GM10266 (cell line): ENCODE results near the gene SYT2.
"Not testable (repeated sequence)": the region's sequence is repeated elsewhere in the genome, so short reads cannot be mapped to it uniquely, and the experiment has no call there.

Experiments
- DNase-seq: peaks from one replicate; pipeline ENCODE4 v3.0.0; 2012; ENCODE audit errors: extremely low spot score
- TF ChIP-seq, protein P1 (sequence below): IDR thresholded peaks from 2 replicates; pipeline ENCODE4 v1.5.1; 2012; ENCODE audit warnings: mild to moderate bottlenecking, low read depth; ENCODE audit not compliant: control insufficient read depth, insufficient read depth; ENCODE audit errors: missing control alignments

SYT2 gene

DNA sequence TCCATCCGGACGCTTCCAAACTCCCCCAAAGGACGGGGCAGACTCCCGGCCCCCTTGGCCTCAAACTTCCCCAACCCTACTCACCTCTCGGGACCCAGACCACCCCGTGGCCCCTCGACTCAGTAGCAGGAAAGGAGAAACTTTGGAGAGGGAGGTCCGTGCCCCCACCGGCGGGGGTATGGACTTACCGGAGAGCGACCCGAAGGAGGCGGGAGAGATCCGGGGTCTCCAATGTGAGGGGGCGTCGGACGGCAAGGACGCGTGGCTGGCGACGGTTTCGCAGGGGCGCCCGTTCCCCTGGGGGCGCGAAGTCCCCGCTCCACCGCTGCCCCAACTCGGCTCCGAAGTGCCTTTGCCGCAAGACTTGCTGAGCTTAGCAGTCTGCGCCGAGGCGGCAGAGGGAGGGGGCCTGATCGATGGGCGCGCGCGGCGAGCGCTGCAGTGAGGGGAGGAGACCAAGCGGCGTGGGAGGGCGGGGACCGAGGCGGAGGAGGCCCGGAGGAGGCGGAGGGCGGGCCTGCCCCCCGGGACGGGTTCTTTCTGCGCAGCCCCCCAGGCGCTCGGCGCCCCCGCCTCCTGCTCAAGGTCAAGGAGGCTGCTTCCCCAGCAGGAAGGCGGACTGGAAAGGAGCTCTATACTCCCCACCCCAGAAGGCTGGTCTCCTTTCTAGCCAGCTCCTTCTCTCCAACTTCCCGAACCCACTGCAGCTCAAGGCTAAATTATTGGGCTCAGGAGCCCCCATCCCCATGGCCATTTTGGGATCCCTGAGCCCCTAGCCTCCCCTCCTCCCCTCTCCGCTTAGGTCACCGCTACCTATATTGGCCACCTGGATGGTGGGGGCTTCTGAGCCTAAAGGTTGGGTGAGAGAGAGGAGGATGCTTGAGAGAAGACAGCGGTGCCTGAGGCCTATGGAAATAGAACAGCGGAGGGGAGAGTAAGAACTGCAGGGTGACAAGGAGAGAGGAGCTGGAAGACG lies at the start of gene SYT2:
Gene SYT2 (minus strand): TSS at position 385 of the 976 bp plus-strand sequence. CDS start 104,682 bp downstream, outside the sequence.
- DNase-seq, result no peak
- TF ChIP-seq, protein P1, sequence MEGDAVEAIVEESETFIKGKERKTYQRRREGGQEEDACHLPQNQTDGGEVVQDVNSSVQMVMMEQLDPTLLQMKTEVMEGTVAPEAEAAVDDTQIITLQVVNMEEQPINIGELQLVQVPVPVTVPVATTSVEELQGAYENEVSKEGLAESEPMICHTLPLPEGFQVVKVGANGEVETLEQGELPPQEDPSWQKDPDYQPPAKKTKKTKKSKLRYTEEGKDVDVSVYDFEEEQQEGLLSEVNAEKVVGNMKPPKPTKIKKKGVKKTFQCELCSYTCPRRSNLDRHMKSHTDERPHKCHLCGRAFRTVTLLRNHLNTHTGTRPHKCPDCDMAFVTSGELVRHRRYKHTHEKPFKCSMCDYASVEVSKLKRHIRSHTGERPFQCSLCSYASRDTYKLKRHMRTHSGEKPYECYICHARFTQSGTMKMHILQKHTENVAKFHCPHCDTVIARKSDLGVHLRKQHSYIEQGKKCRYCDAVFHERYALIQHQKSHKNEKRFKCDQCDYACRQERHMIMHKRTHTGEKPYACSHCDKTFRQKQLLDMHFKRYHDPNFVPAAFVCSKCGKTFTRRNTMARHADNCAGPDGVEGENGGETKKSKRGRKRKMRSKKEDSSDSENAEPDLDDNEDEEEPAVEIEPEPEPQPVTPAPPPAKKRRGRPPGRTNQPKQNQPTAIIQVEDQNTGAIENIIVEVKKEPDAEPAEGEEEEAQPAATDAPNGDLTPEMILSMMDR, result no peak

DNA sequence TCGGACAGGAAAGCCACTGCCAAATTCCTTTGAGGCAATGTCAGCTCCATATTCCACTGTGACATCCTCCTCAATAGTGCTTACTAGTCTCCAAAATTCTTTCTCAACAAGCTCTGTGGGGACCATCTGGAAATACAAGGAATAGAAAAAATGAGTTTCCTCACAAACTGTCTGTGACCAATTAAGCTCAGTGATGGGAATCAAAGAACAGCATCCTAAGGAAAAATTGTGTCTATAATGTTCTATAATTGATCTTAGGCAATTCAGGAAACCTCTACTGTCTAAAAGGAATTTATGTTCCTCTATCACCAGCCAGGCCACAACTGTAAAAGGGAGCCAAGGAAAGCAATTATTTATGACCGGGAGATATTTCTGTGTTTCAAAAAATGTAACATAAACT lies 46.1 kb upstream of the SYT2 start:
- TF ChIP-seq, protein P1, result no peak
- no peak for DNase-seq

DNA sequence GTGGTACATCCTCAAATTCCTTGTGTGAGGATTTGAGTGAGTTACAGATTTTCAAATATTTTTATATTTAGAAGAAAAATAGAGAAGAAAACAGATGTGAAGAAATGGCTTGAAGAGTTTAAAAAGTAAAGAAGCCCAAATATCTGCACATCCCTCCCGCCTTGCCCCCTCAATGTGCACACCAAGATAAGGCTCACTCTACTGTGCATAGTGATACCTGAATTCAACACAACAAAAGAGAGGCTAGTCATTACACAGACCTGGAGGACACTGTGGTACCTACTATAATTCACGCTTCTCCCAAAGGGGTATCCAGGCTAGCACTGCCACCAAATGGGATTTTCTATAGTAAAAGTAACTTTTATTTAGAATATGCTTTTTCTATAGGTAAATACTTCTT lies 44.0 kb upstream of the SYT2 start:
- TF ChIP-seq, protein P1, result no peak
- DNase-seq, result no peak

DNA sequence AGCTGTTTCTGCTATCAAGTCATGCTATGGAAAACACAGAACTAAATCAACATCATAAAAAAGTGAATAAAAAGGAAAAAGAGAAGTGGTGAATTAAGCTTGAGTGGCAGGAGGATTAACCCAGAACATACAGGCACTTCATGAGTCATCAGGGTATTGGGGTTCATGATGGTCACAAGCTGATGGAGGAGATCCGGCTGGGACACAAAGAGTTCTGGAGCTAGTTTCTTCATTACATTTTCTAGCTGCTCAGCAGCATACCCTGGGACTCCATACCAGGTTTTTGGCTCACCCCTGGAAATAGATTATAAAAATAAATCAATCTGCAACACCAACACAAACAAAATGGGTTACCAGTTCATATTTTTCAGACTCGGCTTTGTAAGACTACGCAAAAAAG lies 42.5 kb upstream of the SYT2 start:
- TF ChIP-seq, protein P1, result no peak
- DNase-seq, result no peak

DNA sequence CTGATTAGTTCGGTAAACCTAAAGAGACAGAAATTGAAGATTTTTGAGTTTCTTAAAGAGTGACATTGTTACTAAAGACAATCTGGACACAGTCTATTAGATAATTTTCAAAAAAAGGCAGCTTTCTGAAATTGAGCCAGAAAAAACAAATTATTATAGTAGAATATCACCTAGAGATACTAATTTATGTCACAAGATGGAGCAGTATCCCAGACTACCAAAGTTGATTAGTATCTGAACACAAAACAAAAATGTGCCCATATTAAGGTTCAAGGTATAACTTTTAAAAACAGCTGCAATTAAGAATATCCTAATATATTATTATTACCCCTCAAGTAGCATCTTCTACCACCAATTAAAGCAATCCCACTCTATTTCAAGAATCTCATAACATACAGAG lies 40.5 kb upstream of the SYT2 start:
- TF ChIP-seq, protein P1, result no peak
- DNase-seq, result no peak

DNA sequence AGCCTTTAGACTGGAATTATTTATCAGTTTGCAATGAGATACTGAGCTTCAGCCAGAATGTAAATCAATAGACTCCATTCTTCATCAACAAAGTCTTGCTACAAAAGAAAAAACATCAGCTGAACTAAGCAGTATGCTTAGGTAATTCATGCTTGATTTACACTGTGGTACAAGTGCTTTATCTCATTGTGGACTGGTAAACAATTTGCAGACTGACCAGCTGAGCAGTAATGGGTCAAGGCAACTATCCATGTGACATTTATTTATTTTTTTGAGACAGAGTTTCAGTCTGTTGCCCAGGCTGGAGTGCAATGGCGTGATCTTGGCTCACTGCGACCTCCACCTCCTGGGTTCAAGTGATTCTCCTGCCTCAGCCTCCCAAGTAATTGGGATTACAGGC lies 39.8 kb upstream of the SYT2 start:
- TF ChIP-seq, protein P1, result no peak
- DNase-seq, result no peak

DNA sequence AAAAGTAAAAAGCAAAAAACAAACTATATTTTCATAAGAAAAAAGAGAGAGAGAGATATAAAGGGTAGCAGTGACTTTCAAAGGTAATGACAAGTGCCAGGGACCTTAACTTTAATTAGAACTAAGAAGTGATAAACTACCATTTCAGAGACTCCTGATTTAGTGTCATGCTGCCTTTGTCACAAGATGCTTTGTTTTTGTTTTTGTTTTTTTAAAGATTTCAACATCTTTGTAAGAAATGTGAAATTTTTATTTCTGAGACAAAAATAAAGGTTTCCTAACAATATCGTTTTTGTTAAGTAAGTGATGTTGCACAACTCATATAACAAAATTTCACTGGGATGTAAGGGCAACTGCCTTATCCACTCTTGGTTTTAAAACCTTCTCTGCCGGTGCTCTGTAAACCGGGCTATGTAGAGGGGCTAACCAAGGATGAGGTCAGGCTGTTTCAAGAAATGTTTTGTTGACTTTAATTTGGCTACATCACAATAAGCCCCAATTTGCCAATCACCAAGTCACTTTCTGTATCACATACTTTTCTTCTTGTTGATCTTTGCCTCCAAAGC lies 35.2 kb upstream of the SYT2 start:
- TF ChIP-seq, protein P1, result no peak
- DNase-seq, result no peak

DNA sequence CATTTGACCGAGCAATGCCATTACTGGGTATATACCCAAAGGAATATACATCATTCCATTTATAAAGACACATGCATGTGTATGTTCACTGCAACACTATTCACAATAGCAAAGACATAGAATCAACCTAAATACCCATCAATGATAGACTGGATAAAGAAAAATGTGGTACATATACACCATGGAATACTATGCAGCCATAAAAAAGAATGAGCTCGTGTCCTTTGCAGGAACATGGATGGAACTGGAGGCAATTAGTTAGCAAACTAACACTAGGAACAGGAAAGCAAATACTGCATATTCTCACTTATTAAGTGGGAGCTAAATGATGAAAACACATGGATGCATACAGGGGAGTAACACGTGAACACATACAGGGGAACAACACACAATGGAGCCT lies 34.5 kb upstream of the SYT2 start:
- not testable (repeated sequence) for DNase-seq
